Gastrocnemius medialis (tissue), 4 donors: Measurements from ENCODE around the gene PHF13.

Experiments
- CTCF ChIP-seq, 5 experiments: fragments of 450-650 bp in 3 of 5; fragments of 200-600 bp in 2 of 5; sonication (generic) in 2 of 5; IDR thresholded peaks in 4 of 5; conservative IDR thresholded peaks in 1 of 5; 1 replicate in 4 of 5; 2 replicates in 1 of 5; pipeline ENCODE4 v1.5.1; 2016 to 2019; ENCODE audit warnings: antibody characterized with exemption in 5 of 5, mild to moderate bottlenecking in 3 of 5, moderate library complexity in 3 of 5
- POLR2A ChIP-seq, 2 donors: fragments of 450-650 bp; IDR thresholded peaks; one replicate each; pipeline ENCODE4 v1.6.1; 2017; ENCODE audit warnings: antibody characterized with exemption in 2 of 2, mild to moderate bottlenecking in 2 of 2, moderate library complexity in 2 of 2

- TF ChIP-seq CTCF (IDR thresholded peaks at IDR 0.05 in 4 of 5, conservative IDR thresholded peaks at IDR 0.05 in 1 of 5) (no peak), POLR2A (IDR thresholded peaks at IDR 0.05) (no peak)
These were observed 34.7 kb upstream of the PHF13 start for GRCh38 chr1:6578624-6579373.
